Stimulated activated naive B cell treated with anti-CD40 and anti-IgM and Interleukin-4, amounts not matched to agents 10 μg/mL and 1 μg/mL and 100 μg/mL, for 72 hours (primary cell): ENCODE measurements around the gene RBM20.
"Not testable (repeated sequence)": the region's sequence is repeated elsewhere in the genome, so short reads cannot be mapped to it uniquely, and the experiment has no call there.

Experiments used
- ATAC-seq, 2 donors: fragments of 150-1000 bp; cut with Tn5 transposase; replicated peaks; 2 replicates each; pipeline ENCODE4 v1.10.0; 2021; ENCODE audit warnings: moderate library complexity in 1 of 2
- DNase-seq: peaks from one replicate; pipeline ENCODE4 v3.0.0; 2021
- H3K27ac Mint-ChIP-seq: one replicate; pipeline ENCODE4 v1.8.0; 2022; ENCODE audit warnings: mild to moderate bottlenecking, mixed read lengths
- H3K27me3 Mint-ChIP-seq, 2 donors: one replicate each; pipeline ENCODE4 v1.8.0; 2022; ENCODE audit warnings: mixed read lengths in 2 of 2
- H3K36me3 Mint-ChIP-seq, 2 donors: one replicate each; pipeline ENCODE4 v1.8.0; 2022; ENCODE audit warnings: mixed read lengths in 2 of 2, mild to moderate bottlenecking in 1 of 2
- H3K4me1 Mint-ChIP-seq, 2 donors: one replicate each; pipeline ENCODE4 v1.8.0; 2022; ENCODE audit warnings: mixed read lengths in 2 of 2, mild to moderate bottlenecking in 1 of 2
- H3K4me3 Mint-ChIP-seq, 2 donors: one replicate each; pipeline ENCODE4 v1.8.0; 2022; ENCODE audit warnings: mild to moderate bottlenecking in 2 of 2, mixed read lengths in 2 of 2, moderate library complexity in 1 of 2
- H3K9me3 Mint-ChIP-seq, 2 donors: one replicate each; pipeline ENCODE4 v1.8.0; 2022; ENCODE audit warnings: mixed read lengths in 2 of 2, mild to moderate bottlenecking in 1 of 2

RBM20 gene

GRCh38 chr10:110704906-110705476 lies 60.9 kb downstream of the RBM20 start:
- Mint-ChIP-seq H3K27me3 (peaks cover 11 to 24% of the 10 kb centered on the region in 2 donors), H3K4me3 (no peak overlapping the region), H3K27ac (no peak overlapping the region), H3K36me3 (no peaks in the 10 kb centered on the region), H3K9me3 (no peaks in the 10 kb centered on the region), H3K4me1 (no peaks in the 10 kb centered on the region)
- DNase-seq (no peak), ATAC-seq (no peak)

- not testable (repeated sequence) for H3K9me3 Mint-ChIP-seq, H3K36me3 Mint-ChIP-seq, H3K4me1 Mint-ChIP-seq, DNase-seq, H3K4me3 Mint-ChIP-seq, H3K27ac Mint-ChIP-seq, ATAC-seq
- H3K27me3 Mint-ChIP-seq, result peaks cover 14 to 30% of the 10 kb centered on the region in 2 donors
Measured at GRCh38 chr10:110705596-110705995, 61.5 kb downstream of the RBM20 start.

DNA sequence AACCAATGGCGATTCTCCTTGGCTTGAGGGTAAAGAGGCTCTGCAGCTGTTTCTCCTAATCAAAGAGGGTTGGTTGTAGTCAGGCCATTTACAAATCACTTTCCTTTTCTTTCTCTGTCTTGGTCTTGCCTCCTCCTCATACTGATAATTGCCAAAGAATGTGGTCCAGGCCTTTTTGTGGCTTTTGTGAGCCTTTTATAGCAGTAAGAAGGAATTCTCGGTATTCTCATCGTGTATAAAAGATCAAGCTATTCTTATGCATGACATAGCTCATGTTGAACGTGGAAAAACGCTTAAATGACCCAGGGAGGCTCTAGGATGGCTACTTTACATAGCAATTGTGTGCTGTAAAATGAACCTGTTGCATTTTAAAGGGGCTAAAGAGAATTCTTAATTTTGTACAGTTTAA lies 62.6 kb downstream of the RBM20 start:
- Mint-ChIP-seq H3K4me3 (no peak overlapping the region), H3K9me3 (no peaks in the 10 kb centered on the region), H3K27ac (no peak overlapping the region), H3K36me3 (no peaks in the 10 kb centered on the region), H3K27me3 (peaks cover 16 to 33% of the 10 kb centered on the region in 2 donors), H3K4me1 (no peaks in the 10 kb centered on the region)
- no peak for DNase-seq
- ATAC-seq, result no peak

DNA sequence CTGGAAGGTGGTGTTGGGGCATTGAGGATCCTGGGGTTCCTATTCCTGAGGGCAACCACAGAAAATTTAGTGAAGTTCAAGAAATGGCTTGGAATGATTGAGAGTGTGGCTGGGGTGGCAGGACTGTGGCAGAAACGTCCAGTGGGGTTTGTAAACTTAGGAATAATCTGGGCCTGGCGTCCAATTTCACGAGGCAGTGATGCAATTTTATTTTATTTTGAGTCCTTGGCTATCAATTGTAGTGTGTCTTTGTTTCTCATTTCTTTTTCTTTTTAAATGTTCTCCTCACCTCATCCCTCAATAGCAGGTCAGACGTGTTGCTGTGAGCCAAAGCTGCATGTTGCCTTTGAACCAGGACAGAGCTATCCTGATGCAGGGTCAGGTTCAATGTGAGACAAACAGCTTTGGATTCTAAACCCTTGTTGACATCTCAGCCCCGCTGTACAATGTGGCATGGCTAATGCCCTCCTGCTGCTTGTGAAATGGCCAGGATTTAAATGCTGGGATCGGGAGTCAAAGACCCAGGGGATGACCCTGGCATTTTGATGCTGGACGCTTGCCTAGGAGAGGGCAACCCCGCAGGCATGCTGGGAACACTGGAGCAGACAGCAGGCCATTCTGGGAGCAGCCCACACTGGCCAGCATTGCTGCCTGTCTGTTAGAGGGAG lies 64.8 kb downstream of the RBM20 start:
- no peak overlapping the region for H3K4me3 Mint-ChIP-seq
- DNase-seq (no peak), ATAC-seq (no peak)
- no peaks in the 10 kb centered on the region for H3K36me3 Mint-ChIP-seq
- peaks cover 16 to 39% of the 10 kb centered on the region in 2 donors for H3K27me3 Mint-ChIP-seq
- no peaks in the 10 kb centered on the region for H3K4me1 Mint-ChIP-seq
- no peaks in the 10 kb centered on the region for H3K9me3 Mint-ChIP-seq
- H3K27ac Mint-ChIP-seq, result no peak overlapping the region

DNA sequence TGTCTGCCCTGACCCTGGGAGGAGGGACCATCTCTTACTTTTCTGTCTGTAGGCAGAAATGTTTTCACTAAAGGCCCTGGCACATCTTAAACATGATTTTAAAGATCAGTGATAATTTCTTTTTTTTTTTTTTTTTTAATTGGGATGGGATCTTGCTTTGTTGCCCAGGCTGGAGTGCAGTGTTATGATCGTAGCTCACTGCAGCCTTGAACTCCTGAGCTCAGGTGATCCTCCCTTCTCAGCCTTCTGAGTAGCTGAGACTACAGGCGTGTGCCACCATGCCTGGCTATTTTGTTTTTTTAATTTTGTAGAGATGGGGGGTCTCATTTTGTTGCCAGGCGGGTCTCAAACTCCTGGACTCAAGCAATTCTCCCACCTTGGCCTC lies 65.3 kb downstream of the RBM20 start:
- Mint-ChIP-seq H3K36me3 (no peaks in the 10 kb centered on the region), H3K9me3 (no peaks in the 10 kb centered on the region), H3K4me1 (no peaks in the 10 kb centered on the region), H3K4me3 (no peak overlapping the region), H3K27ac (no peak overlapping the region), H3K27me3 (peaks cover 16 to 39% of the 10 kb centered on the region in 2 donors)
- no peak for DNase-seq
- ATAC-seq, result no peak

- no peaks in the 10 kb centered on the region for H3K36me3 Mint-ChIP-seq
- no peak overlapping the region for H3K27ac Mint-ChIP-seq
- H3K4me3 Mint-ChIP-seq, result no peak overlapping the region
- peaks cover 16 to 39% of the 10 kb centered on the region in 2 donors for H3K27me3 Mint-ChIP-seq
- DNase-seq (no peak), ATAC-seq (no peak)
- H3K9me3 Mint-ChIP-seq, result no peaks in the 10 kb centered on the region
- no peaks in the 10 kb centered on the region for H3K4me1 Mint-ChIP-seq
Measured at GRCh38 chr10:110709964-110710587, 65.9 kb downstream of the RBM20 start.

DNA sequence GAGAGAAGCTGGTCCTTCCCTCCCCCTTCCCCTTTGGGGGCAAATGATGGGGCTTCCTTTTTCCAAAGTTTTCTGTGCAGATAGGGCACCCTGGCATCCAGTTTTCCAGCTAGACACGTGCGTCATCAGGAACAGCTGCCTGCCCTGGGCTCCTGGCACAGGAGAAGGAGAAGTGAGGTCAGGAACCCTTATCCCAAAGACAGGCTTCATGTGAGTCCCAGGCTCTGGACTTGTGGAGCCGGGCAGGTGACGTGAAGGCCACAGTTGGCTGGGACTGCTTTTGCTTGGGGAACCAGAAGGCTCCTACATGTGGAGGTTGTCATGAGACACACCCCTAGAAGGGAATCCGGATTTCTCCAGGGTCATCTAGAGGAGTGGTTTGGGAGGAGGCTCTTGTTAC lies 66.5 kb downstream of the RBM20 start:
- Mint-ChIP-seq H3K27me3 (peaks cover 16 to 39% of the 10 kb centered on the region in 2 donors), H3K4me1 (no peaks in the 10 kb centered on the region), H3K36me3 (no peaks in the 10 kb centered on the region), H3K27ac (no peak overlapping the region), H3K4me3 (no peak overlapping the region), H3K9me3 (no peaks in the 10 kb centered on the region)
- no peak for DNase-seq
- ATAC-seq, result no peak

DNA sequence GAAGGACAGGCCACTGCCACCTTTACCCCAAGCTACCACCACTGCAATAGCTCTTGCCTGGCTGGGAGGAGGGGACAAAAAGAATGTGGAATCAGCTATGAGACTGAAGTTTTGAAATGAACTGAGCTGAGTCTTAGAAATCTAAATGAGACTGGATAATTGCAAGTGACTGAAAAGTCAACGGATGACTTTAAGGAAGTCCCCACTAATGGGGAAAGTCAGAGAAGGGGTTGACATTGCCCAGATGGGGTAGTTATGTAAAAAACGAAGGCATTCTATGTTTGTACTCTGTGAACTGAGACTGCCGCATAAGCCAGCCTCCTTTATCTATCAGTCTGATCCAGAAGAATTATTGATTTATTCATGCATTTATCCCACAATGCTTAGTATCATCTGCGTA lies 67.2 kb downstream of the RBM20 start:
- H3K27me3 Mint-ChIP-seq, result peaks cover 16 to 38% of the 10 kb centered on the region in 2 donors
- DNase-seq (no peak), ATAC-seq (no peak)
- no peak overlapping the region for H3K27ac Mint-ChIP-seq
- H3K9me3 Mint-ChIP-seq, result no peaks in the 10 kb centered on the region
- no peaks in the 10 kb centered on the region for H3K4me1 Mint-ChIP-seq
- H3K36me3 Mint-ChIP-seq, result no peaks in the 10 kb centered on the region
- no peak overlapping the region for H3K4me3 Mint-ChIP-seq

DNA sequence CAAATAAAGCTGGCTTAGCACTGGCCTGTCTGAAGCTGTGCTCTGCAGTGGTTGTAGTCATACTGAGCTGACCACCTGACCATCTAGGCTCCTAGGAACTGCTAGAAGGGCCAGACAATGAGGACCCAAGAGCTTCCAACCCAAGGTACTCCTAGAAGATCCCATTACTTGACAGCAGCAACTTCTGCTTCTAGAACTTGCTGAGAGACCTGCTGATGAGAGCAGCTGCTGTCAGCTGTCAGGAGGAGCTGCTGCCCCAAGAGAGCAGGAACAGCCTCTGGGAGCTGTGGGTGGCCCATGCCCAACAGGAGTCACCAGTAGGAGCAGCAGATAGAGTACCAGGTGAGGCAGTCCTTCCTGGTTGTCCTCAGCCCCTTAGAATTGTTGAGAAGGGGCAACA lies 70.2 kb downstream of the RBM20 start:
- ATAC-seq (no peak), DNase-seq (no peak)
- H3K9me3 Mint-ChIP-seq, result peaks cover 0 to 2% of the 10 kb centered on the region in 2 donors
- H3K27ac Mint-ChIP-seq, result no peak overlapping the region
- no peaks in the 10 kb centered on the region for H3K36me3 Mint-ChIP-seq
- H3K27me3 Mint-ChIP-seq, result peaks cover 5 to 18% of the 10 kb centered on the region in 2 donors
- H3K4me3 Mint-ChIP-seq, result no peak overlapping the region
- H3K4me1 Mint-ChIP-seq, result peaks cover 6 to 7% of the 10 kb centered on the region in 2 donors

- Mint-ChIP-seq H3K36me3 (peaks cover 0 to 2% of the 10 kb centered on the region in 2 donors), H3K9me3 (peaks cover 0 to 2% of the 10 kb centered on the region in 2 donors), H3K27ac (no peak overlapping the region), H3K27me3 (peaks cover 3 to 6% of the 10 kb centered on the region in 2 donors), H3K4me3 (no peak overlapping the region), H3K4me1 (peaks cover 7 to 14% of the 10 kb centered on the region in 2 donors)
- peak; percentile 80 to 82 for ATAC-seq
- no peak for DNase-seq
Measured at GRCh38 chr10:110717781-110718589, 73.8 kb downstream of the RBM20 start.

DNA sequence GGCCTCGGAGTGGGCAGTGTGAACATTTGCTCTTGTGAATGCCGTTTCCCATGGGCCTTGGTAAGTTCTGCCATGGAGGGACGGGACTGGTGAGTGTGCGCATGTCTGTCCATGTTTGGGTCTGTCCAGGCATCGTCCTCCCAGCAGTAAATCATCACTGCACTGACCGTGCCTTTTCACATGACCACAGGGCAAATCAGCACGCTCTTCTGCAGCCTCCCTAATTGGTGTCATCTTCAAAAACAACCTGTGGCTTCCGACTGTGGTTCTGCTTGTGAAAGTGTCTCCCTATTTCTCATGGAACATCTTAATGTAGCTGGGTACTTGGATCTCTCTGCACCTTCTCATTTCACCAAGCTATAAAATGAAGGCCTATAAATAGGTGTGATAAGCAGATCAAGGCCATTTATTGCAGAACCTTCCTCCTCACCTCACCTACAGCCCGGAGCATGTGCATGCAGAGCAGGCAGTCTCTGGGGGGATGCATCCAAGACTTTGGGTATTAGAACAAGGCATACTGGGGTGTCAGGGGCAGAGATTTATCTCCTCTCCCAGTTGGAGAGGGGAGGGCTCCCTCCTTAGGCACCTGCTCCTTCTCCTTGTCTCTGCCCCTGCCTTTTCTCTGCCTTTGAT lies 77.4 kb downstream of the RBM20 start:
- Mint-ChIP-seq H3K9me3 (peaks cover 0 to 2% of the 10 kb centered on the region in 2 donors), H3K27me3 (peaks cover 7 to 14% of the 10 kb centered on the region in 2 donors), H3K36me3 (peaks cover 0 to 2% of the 10 kb centered on the region in 2 donors)

DNA sequence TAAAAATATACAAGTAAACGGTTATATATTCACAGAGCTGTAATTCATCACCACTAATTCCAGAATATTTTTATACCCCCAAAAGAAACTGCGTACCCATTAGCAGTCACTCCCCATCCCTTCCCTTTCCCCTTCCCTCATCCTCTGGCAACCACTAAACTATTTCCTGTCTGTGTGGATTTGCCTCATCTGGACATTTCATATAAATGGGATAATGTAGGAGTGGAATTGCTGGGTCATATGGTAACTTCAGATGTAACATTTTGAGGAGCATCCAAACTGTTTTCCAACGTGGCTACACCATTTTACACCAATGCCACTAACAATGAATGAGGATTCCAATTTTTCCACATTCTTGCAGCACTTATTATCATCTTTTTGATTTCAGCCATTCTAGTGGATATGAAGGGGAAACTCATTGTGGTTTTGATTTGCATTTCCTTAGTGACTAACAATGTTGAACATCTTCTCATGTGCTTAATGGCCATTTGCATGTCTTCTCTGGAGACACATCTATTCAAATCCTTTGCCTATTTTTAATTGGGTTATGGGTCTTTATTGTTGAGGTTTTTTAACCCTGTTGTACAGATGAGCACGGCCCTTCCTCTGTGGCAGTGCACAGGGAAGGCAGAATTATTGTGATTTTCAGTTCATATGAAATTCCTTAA lies 79.2 kb downstream of the RBM20 start:
- ATAC-seq (peak; percentile 70 to 75), DNase-seq (no peak)
- H3K4me1 Mint-ChIP-seq, result peaks cover 24 to 42% of the 10 kb centered on the region in 2 donors
- no peak overlapping the region for H3K4me3 Mint-ChIP-seq
- H3K36me3 Mint-ChIP-seq, result peaks cover 0 to 2% of the 10 kb centered on the region in 2 donors
- no peak overlapping the region for H3K27ac Mint-ChIP-seq
- no peaks in the 10 kb centered on the region for H3K9me3 Mint-ChIP-seq
- peaks cover 14% of the 10 kb centered on the region in 2 donors for H3K27me3 Mint-ChIP-seq

More for the DNA sequence above, 77.4 kb downstream of the RBM20 start:
- Mint-ChIP-seq H3K27ac (no peak overlapping the region), H3K4me1 (peaks cover 28 to 45% of the 10 kb centered on the region in 2 donors), H3K4me3 (no peak overlapping the region)
- ATAC-seq, result no peak
- no peak for DNase-seq

- no peaks in the 10 kb centered on the region for H3K9me3 Mint-ChIP-seq
- H3K27me3 Mint-ChIP-seq, result peaks cover 16 to 21% of the 10 kb centered on the region in 2 donors
- H3K36me3 Mint-ChIP-seq, result peaks cover 0 to 2% of the 10 kb centered on the region in 2 donors
- peaks cover 22 to 42% of the 10 kb centered on the region in 2 donors for H3K4me1 Mint-ChIP-seq
- H3K27ac Mint-ChIP-seq, result no peak overlapping the region
- DNase-seq, result no peak
- H3K4me3 Mint-ChIP-seq, result peak overlapping the region in 1 of 2 donors; percentile 18
- peak; percentile 84 to 85 for ATAC-seq
Measured at GRCh38 chr10:110724116-110724921, 80.2 kb downstream of the RBM20 start.
